ENCODE data around the gene TIAM2. TPM values are rescaled to one million over a fixed set of nuclear protein-coding genes. Genes with fewer than 3 reads are reported as not detected.
"Not testable (repeated sequence)": the region's sequence is repeated elsewhere in the genome, so short reads cannot be mapped to it uniquely, and the experiment has no call there.

The TIAM2 gene
- total and polyA plus RNA-seq, 2 donors (not counting 3 experiments of a cell fraction or from before 2014, with no cell fraction given): 9.6 to 18.5 TPM

- FAIRE-seq (no peak), DNase-seq (ENCODE audit: low read depth, low spot score) (no peak)
- no peak overlapping the region for H3K4me3 ChIP-seq (replicated peaks in 1 of 3; ENCODE audit: insufficient read depth in 1 of 3, low read depth in 1 of 3, low read length in 3 of 3)
- dilution Hi-C loops (cut with MboI; ENCODE audit: extremely low pct_ligation_motif_present, low sequenced_read_pairs) (no loop called here), intact Hi-C loops (cut with micrococcal nuclease) (no loop called here)
- CTCF ChIA-PET: no interaction called here
- no peaks in the 10 kb centered on the region for H3K36me3 ChIP-seq (ENCODE audit: control insufficient read depth in 2 of 2, extremely low read depth in 1 of 2, insufficient read depth in 2 of 2, low read length in 2 of 2)
- no peak overlapping the region for H3K4me2 ChIP-seq (ENCODE audit: insufficient read depth, low read length)
- no peak for TF ChIP-seq EZH2 (IDR thresholded peaks at IDR 0.05; ENCODE audit: borderline replicate concordance, low read depth, low read length, severe bottlenecking)
- no peaks in the 10 kb centered on the region for H3K9me3 ChIP-seq (replicated peaks; ENCODE audit: control insufficient read depth, insufficient read depth, low read length)
- no peak overlapping the region for H3K27ac ChIP-seq (ENCODE audit: insufficient read depth, low read depth, low read length)
- no peaks in the 10 kb centered on the region for H3K9me1 ChIP-seq (replicated peaks; ENCODE audit: control insufficient read depth, extremely low read depth, insufficient read depth, low read length)
- no peaks in the 10 kb centered on the region for H3K79me2 ChIP-seq (ENCODE audit: control insufficient read depth, insufficient read depth, low read length)
- no TSS peak for BruUV-seq (replicated peaks)
- H3K27me3 ChIP-seq (ENCODE audit: control insufficient read depth in 2 of 2, insufficient read depth in 2 of 2, low read length in 2 of 2): no peaks in the 10 kb centered on the region
- POLR2A ChIA-PET: no interaction called here
- no peak overlapping the region for H2AFZ ChIP-seq (ENCODE audit: low read depth, low read length)
- no peaks in the 10 kb centered on the region for H3K4me1 ChIP-seq (ENCODE audit: control insufficient read depth, extremely low read depth, insufficient read depth, low read length)
- H4K20me1 ChIP-seq (replicated peaks; ENCODE audit: control insufficient read depth, extremely low read depth, insufficient read depth, low read length): no peaks in the 10 kb centered on the region
- no peak overlapping the region for H3K9ac ChIP-seq (replicated peaks; ENCODE audit: extremely low read depth, insufficient read depth, low read length)
Observed at GRCh38 chr6:155216312-155217046, 221.4 kb downstream of the TIAM2 start.

GRCh38 chr6:155218711-155219110 lies 223.6 kb downstream of the TIAM2 start:
- H3K4me1 ChIP-seq (ENCODE audit: control insufficient read depth, extremely low read depth, insufficient read depth, low read length); intact Hi-C loops (cut with micrococcal nuclease); H3K79me2 ChIP-seq (ENCODE audit: control insufficient read depth, insufficient read depth, low read length); FAIRE-seq; H3K4me2 ChIP-seq (ENCODE audit: insufficient read depth, low read length); H3K36me3 ChIP-seq (ENCODE audit: control insufficient read depth in 2 of 2, extremely low read depth in 1 of 2, insufficient read depth in 2 of 2, low read length in 2 of 2); H3K9me3 ChIP-seq (replicated peaks; ENCODE audit: control insufficient read depth, insufficient read depth, low read length); H3K9ac ChIP-seq (replicated peaks; ENCODE audit: extremely low read depth, insufficient read depth, low read length); H3K27me3 ChIP-seq (ENCODE audit: control insufficient read depth in 2 of 2, insufficient read depth in 2 of 2, low read length in 2 of 2); dilution Hi-C loops (cut with MboI; ENCODE audit: extremely low pct_ligation_motif_present, low sequenced_read_pairs); H3K4me3 ChIP-seq (replicated peaks in 1 of 3; ENCODE audit: insufficient read depth in 1 of 3, low read depth in 1 of 3, low read length in 3 of 3); H3K27ac ChIP-seq (ENCODE audit: insufficient read depth, low read depth, low read length); POLR2A ChIA-PET; H4K20me1 ChIP-seq (replicated peaks; ENCODE audit: control insufficient read depth, extremely low read depth, insufficient read depth, low read length); DNase-seq (ENCODE audit: low read depth, low spot score); H2AFZ ChIP-seq (ENCODE audit: low read depth, low read length); H3K9me1 ChIP-seq (replicated peaks; ENCODE audit: control insufficient read depth, extremely low read depth, insufficient read depth, low read length); CTCF ChIA-PET; BruUV-seq (replicated peaks): not testable (repeated sequence)

Measured in endothelial cell of umbilical vein (primary cell).